Sigmoid colon (tissue), 7 donors: Measurements from ENCODE around the gene PTGR3. TPM values are rescaled to one million over a fixed set of nuclear protein-coding genes. Genes with fewer than 3 reads are reported as not detected.

Experiments
- DNase-seq: peaks from one replicate; pipeline ENCODE4 v3.0.0-alpha.2; 2019
- H3K27ac ChIP-seq, 4 donors: fragments of 200-600 bp; sonication (generic); one replicate each; pipeline ENCODE4 v1.5.1; 2016 to 2019; ENCODE audit warnings: mild to moderate bottlenecking in 1 of 4
- H3K27me3 ChIP-seq, 3 donors: fragments of 200-600 bp; sonication (generic); one replicate each; pipeline ENCODE4 v1.5.1; 2019; ENCODE audit warnings: mild to moderate bottlenecking in 1 of 3
- H3K36me3 ChIP-seq, 4 donors: fragments of 200-600 bp; sonication (generic); one replicate each; pipeline ENCODE4 v1.5.1; 2016 to 2019
- H3K4me1 ChIP-seq, 4 donors: fragments of 200-600 bp; sonication (generic); one replicate each; pipeline ENCODE4 v1.5.1; 2017 to 2019
- H3K4me3 ChIP-seq, 4 donors: fragments of 200-600 bp; sonication (generic); one replicate each; pipeline ENCODE4 v1.5.1; 2017 to 2019; ENCODE audit warnings: mild to moderate bottlenecking in 2 of 4, moderate library complexity in 1 of 4
- H3K9me3 ChIP-seq, 4 donors: fragments of 200-600 bp in 3 of 4; sonication (generic) in 3 of 4; one replicate each; pipeline versions ENCODE4 v1.5.1 to v1.6.1; 2013 to 2019
- CTCF ChIP-seq, 4 experiments: fragments of 450-650 bp in 3 of 4; fragments of 200-600 bp in 1 of 4; IDR thresholded peaks; one replicate each; pipeline ENCODE4 v1.5.1; 2016 to 2019; ENCODE audit warnings: antibody characterized with exemption in 4 of 4, mild to moderate bottlenecking in 3 of 4, moderate library complexity in 2 of 4
- EP300 ChIP-seq, 4 donors: sonication (generic); formaldehyde crosslinking; IDR thresholded peaks; one replicate each; pipeline ENCODE4 v1.6.1; 2017; ENCODE audit warnings: antibody characterized with exemption in 4 of 4
- POLR2A ChIP-seq, 2 donors: fragments of 450-650 bp; IDR thresholded peaks; one replicate each; pipeline ENCODE4 v1.6.1; 2016; ENCODE audit warnings: antibody characterized with exemption in 2 of 2, mild to moderate bottlenecking in 2 of 2, moderate library complexity in 2 of 2
- POLR2AphosphoS5 ChIP-seq, 4 donors: sonication (generic); formaldehyde crosslinking; IDR thresholded peaks; one replicate each; pipeline ENCODE4 v1.6.1; 2017; ENCODE audit warnings: antibody characterized with exemption in 4 of 4
- WGBS, 2 donors: extraction: QIAGEN DNeasy Blood & Tissue Kit; methylation state at CpG; one replicate each; pipeline ENCODE4 v1.1.7; 2013; 5-methylcytosine and 5-hydroxymethylcytosine counted together
- intact Hi-C: fragments of 100-400 bp; cut with DNase I; formaldehyde crosslinking; loops from one replicate; pipeline ENCODE4 v1.15.1; 2023
- polyA plus RNA-seq, 3 donors: library from polyadenylated mRNA; stranded (reverse); fragments of 200-250 nt; gene quantifications; one replicate each; pipeline ENCODE4 v1.2.3, GENCODE V29; 2013
- total RNA-seq, 4 donors: library from RNA; depleted of rRNA; stranded (reverse); fragments of >200 nt; gene quantifications; one replicate each; pipeline ENCODE4 v1.1.0, GENCODE V29; 2016
- donor health status: healthy with polysubstance abuse.
- donor health status: Bipolar disorder and iron deficiency.
- donor health status: healthy.

Gene PTGR3
- total and polyA plus RNA-seq, 7 donors, result 22.7 to 33.8 (median 25.7) TPM

- H3K4me3 ChIP-seq, result peak overlapping the region; percentile 72 to 100 (median 86)
- peaks cover 0 to 10% (median 2%) of the 10 kb centered on the region in 4 donors for H3K36me3 ChIP-seq
- intact Hi-C loops, result loop anchor here (5.0 to 10.0 kb wide), 4 partner anchors 252 to 608 kb away; partner anchors contain the start of gene ZNF407
- H3K9me3 ChIP-seq, result no peaks in the 10 kb centered on the region
- DNase-seq, result no peak
- WGBS, 2 donors, result 69 to 82% methylated on average over 16 of the region's 16 CpGs
- TF ChIP-seq POLR2AphosphoS5 (IDR thresholded peaks at IDR 0.05) (peak in 2 of 4 donors; percentile 12 to 28), EP300 (IDR thresholded peaks at IDR 0.05) (peak in 1 of 4 donors; percentile 31), POLR2A (IDR thresholded peaks at IDR 0.05) (no peak)
- no peaks in the 10 kb centered on the region for H3K27me3 ChIP-seq
- H3K4me1 ChIP-seq, result peaks cover 0 to 66% (median 61%) of the 10 kb centered on the region in 4 donors
- H3K27ac ChIP-seq, result peak overlapping the region; percentile 98 to 99 (median 98)
Observed at GRCh38 chr18:75205514-75206132, 3.3 kb downstream of the PTGR3 start.

- H3K4me1 ChIP-seq, result peaks cover 0 to 67% (median 59%) of the 10 kb centered on the region in 4 donors
- no peak for TF ChIP-seq CTCF (IDR thresholded peaks at IDR 0.05)
- no peak for TF ChIP-seq EP300 (IDR thresholded peaks at IDR 0.05)
- no peak for TF ChIP-seq POLR2AphosphoS5 (IDR thresholded peaks at IDR 0.05)
- TF ChIP-seq POLR2A (IDR thresholded peaks at IDR 0.05), result no peak
- no peaks in the 10 kb centered on the region for H3K27me3 ChIP-seq
- H3K36me3 ChIP-seq, result peaks cover 0 to 17% (median 2%) of the 10 kb centered on the region in 4 donors
- intact Hi-C loops, result loop anchor here (5.0 to 10.0 kb wide), 6 partner anchors 252 to 1062 kb away; partner anchors contain the start of gene ZNF407
- H3K4me3 ChIP-seq, result peak overlapping the region; percentile 44 to 100 (median 80)
- DNase-seq, result no peak
- peak overlapping the region; percentile 98 to 99 (median 98) for H3K27ac ChIP-seq
- H3K9me3 ChIP-seq, result no peaks in the 10 kb centered on the region
- 18 to 40% methylated on average over 75 of the region's 75 CpGs for WGBS, 2 donors
Observed at GRCh38 chr18:75204732-75205513, 4.0 kb downstream of the PTGR3 start.

- Histone ChIP-seq H3K4me3 (peak overlapping the region; percentile 44 to 100 (median 80)), H3K36me3 (peaks cover 0 to 17% (median 2%) of the 10 kb centered on the region in 4 donors), H3K27me3 (no peaks in the 10 kb centered on the region), H3K4me1 (peaks cover 0 to 72% (median 62%) of the 10 kb centered on the region in 4 donors), H3K27ac (peak overlapping the region; percentile 98 to 99 (median 98)), H3K9me3 (no peaks in the 10 kb centered on the region)
- no peak for DNase-seq
- intact Hi-C loops, result loop anchor here (5.0 to 10.0 kb wide), 4 partner anchors 273 to 1063 kb away; no protein-coding TSS in a partner anchor
- 21 to 44% methylated on average over 35 of the region's 35 CpGs for WGBS, 2 donors
- TF ChIP-seq CTCF (IDR thresholded peaks at IDR 0.05) (no peak), POLR2A (IDR thresholded peaks at IDR 0.05) (no peak), EP300 (IDR thresholded peaks at IDR 0.05) (no peak), POLR2AphosphoS5 (IDR thresholded peaks at IDR 0.05) (no peak)
Observed at GRCh38 chr18:75204269-75204731, 4.6 kb downstream of the PTGR3 start.

- peak overlapping the region; percentile 98 to 99 (median 98) for H3K27ac ChIP-seq
- TF ChIP-seq EP300 (IDR thresholded peaks at IDR 0.05) (no peak), CTCF (IDR thresholded peaks at IDR 0.05) (no peak), POLR2A (IDR thresholded peaks at IDR 0.05) (no peak), POLR2AphosphoS5 (IDR thresholded peaks at IDR 0.05) (peak in 1 of 4 donors; percentile 67)
- peaks cover 0 to 17% (median 2%) of the 10 kb centered on the region in 4 donors for H3K36me3 ChIP-seq
- intact Hi-C loops, result loop anchor here (5.0 to 10.0 kb wide), 4 partner anchors 274 to 1064 kb away; no protein-coding TSS in a partner anchor
- no peaks in the 10 kb centered on the region for H3K27me3 ChIP-seq
- peak overlapping the region; percentile 44 to 100 (median 80) for H3K4me3 ChIP-seq
- DNase-seq, result no peak
- 61 to 71% methylated on average over 24 of the region's 24 CpGs for WGBS, 2 donors
- H3K9me3 ChIP-seq, result no peaks in the 10 kb centered on the region
- peaks cover 0 to 78% (median 67%) of the 10 kb centered on the region in 4 donors for H3K4me1 ChIP-seq
Observed at GRCh38 chr18:75203416-75204268, 5.3 kb downstream of the PTGR3 start.
